HepG2 (cell line): ENCODE measurements around the gene CPSF6. TPM values are rescaled to one million over a fixed set of nuclear protein-coding genes. Genes with fewer than 3 reads are reported as not detected.
A peak's percentile ranks its signal among the peaks of the same experiment; 100 is the strongest.

Source experiments
- ATAC-seq: fragments of 200-7000 bp; cut with Tn5 transposase; 3 replicates; pipeline ENCODE4 v1.9.1; 2020; ENCODE audit warnings: mild to moderate bottlenecking, moderate library complexity
- BruUV-seq: library from RNA; stranded (reverse); fragments of 400-500 nt; replicated peaks from 2 replicates; lab custom pipeline; 2021; lab: Mats Ljungman, UMichigan
- CTCF ChIA-PET: fragments of 300-600 bp; formaldehyde crosslinking; extraction: SDS; loops from one replicate; lab custom pipeline; 2021; ENCODE audit warnings: low total read pairs, inconsistent platforms, low intra/inter-chr PET ratio; lab: Yijun Ruan, JAX
- POLR2A ChIA-PET: fragments of 350-600 bp; sonication (Branson Sonifier 250); formaldehyde crosslinking; loops from one replicate; lab custom pipeline; 2020; ENCODE audit warnings: antibody characterized with exemption, inconsistent platforms; lab: Yijun Ruan, JAX
- DNase-seq: peaks from one replicate; pipeline ENCODE4 v3.0.0-alpha.2; 2015; ENCODE audit warnings: low spot score
- FAIRE-seq: peaks from 3 replicates; lab custom pipeline; 2011; peaks lifted over from hg19 to GRCh38; lab: Jason Lieb, UNC
- H2AFZ ChIP-seq: one replicate; pipeline ENCODE4 v1.6.1; 2011; ENCODE audit warnings: low read length, inconsistent platforms
- H3K27ac ChIP-seq: fragments of 300-600 bp; 3 replicates; pipeline ENCODE4 v1.8.0; 2011; ENCODE audit warnings: mixed run types, mild to moderate bottlenecking, mixed read lengths, low read length, inconsistent platforms; ENCODE audit not compliant: insufficient read depth; ENCODE audit errors: extremely low read length
- H3K27me3 ChIP-seq, 2 experiments: fragments of 200-600 bp in 1 of 2; 2 replicates in 1 of 2; 3 replicates in 1 of 2; pipeline versions ENCODE4 v1.6.0 to v1.8.0; 2011; ENCODE audit warnings: low read length in 2 of 2, mild to moderate bottlenecking in 2 of 2, moderate library complexity in 2 of 2, inconsistent platforms in 1 of 2; ENCODE audit not compliant: insufficient read depth in 2 of 2, control insufficient read depth in 1 of 2
- H3K36me3 ChIP-seq, 2 experiments: fragments of 200-600 bp in 1 of 2; replicated peaks in 1 of 2; 2 replicates in 1 of 2; 3 replicates in 1 of 2; pipeline versions ENCODE4 v1.5.1 to v1.8.0; 2011; ENCODE audit warnings: low read length in 2 of 2, inconsistent platforms in 1 of 2; ENCODE audit not compliant: insufficient read depth in 2 of 2, control insufficient read depth in 1 of 2
- H3K4me1 ChIP-seq: 2 replicates; pipeline ENCODE4 v1.5.1; 2012; ENCODE audit warnings: low read length, inconsistent platforms; ENCODE audit not compliant: insufficient read depth
- H3K4me2 ChIP-seq: 2 replicates; pipeline ENCODE4 v1.6.0; 2011; ENCODE audit warnings: low read depth, low read length, inconsistent platforms
- H3K4me3 ChIP-seq, 3 experiments: fragments of 200-600 bp in 1 of 3; sonication (generic), shearing (Covaris generic) in 1 of 3; replicated peaks in 1 of 3; 2 replicates each; pipeline ENCODE4 v1.5.1; 2011 to 2016; ENCODE audit warnings: low read length in 3 of 3, inconsistent platforms in 2 of 3, low read depth in 2 of 3, mild to moderate bottlenecking in 2 of 3, control low read depth in 1 of 3, mixed read lengths in 1 of 3; ENCODE audit not compliant: insufficient read depth in 1 of 3
- H3K79me2 ChIP-seq: one replicate; pipeline ENCODE4 v1.6.1; 2011; ENCODE audit warnings: low read length, inconsistent platforms; ENCODE audit not compliant: insufficient read depth
- H3K9ac ChIP-seq: 2 replicates; pipeline ENCODE4 v1.6.0; 2011; ENCODE audit warnings: mild to moderate bottlenecking, low read depth, low read length, inconsistent platforms; ENCODE audit not compliant: insufficient read depth
- H3K9me3 ChIP-seq: 2 replicates; pipeline ENCODE4 v1.5.1; 2012; ENCODE audit warnings: mild to moderate bottlenecking, low read length
- H4K20me1 ChIP-seq: 2 replicates; pipeline ENCODE4 v1.6.0; 2011; ENCODE audit warnings: inconsistent platforms, mild to moderate bottlenecking, low read length, moderate library complexity; ENCODE audit not compliant: insufficient read depth
- ERF ChIP-seq: IDR thresholded peaks from 2 replicates; pipeline ENCODE4 v1.6.1; 2018; ENCODE audit warnings: missing biosample characterization, missing genetic modification reagents
- GATAD1 ChIP-seq: IDR thresholded peaks from 2 replicates; pipeline ENCODE4 v1.6.1; 2016; ENCODE audit warnings: missing genetic modification reagents, missing compliant biosample characterization
- GLI4 ChIP-seq: sonication (generic); formaldehyde crosslinking; IDR thresholded peaks from 2 replicates; pipeline ENCODE4 v1.5.1; 2020; ENCODE audit warnings: missing genetic modification reagents, mild to moderate bottlenecking, moderate library complexity, borderline replicate concordance
- HNF4G ChIP-seq, 2 experiments: sonication (generic) in 1 of 2; formaldehyde crosslinking in 1 of 2; IDR thresholded peaks; 2 replicates each; pipeline versions ENCODE4 v1.4.0 to v1.6.1; 2011 to 2020; ENCODE audit warnings: borderline replicate concordance in 2 of 2, low read depth in 2 of 2, mild to moderate bottlenecking in 2 of 2, low read length in 1 of 2, missing genetic modification reagents in 1 of 2, moderate library complexity in 1 of 2
- KAT8 ChIP-seq: IDR thresholded peaks from 2 replicates; pipeline ENCODE4 v1.6.1; 2016; ENCODE audit warnings: missing genetic modification reagents, missing compliant biosample characterization
- KLF6 ChIP-seq: IDR thresholded peaks from 2 replicates; pipeline ENCODE4 v1.8.0; 2016; ENCODE audit warnings: missing biosample characterization, missing genetic modification reagents
- ZKSCAN8 ChIP-seq: IDR thresholded peaks from 2 replicates; pipeline ENCODE4 v1.6.1; 2016; ENCODE audit warnings: borderline replicate concordance, missing genetic modification reagents, missing compliant biosample characterization
- ZNF589 ChIP-seq: sonication (generic); formaldehyde crosslinking; conservative IDR thresholded peaks from 2 replicates; pipeline ENCODE4 v1.8.0; 2022; ENCODE audit warnings: mild to moderate bottlenecking, moderate library complexity, missing genetic modification reagents
- ZNF740 ChIP-seq: sonication (generic); formaldehyde crosslinking; IDR thresholded peaks from 2 replicates; pipeline ENCODE4 v1.4.0; 2020; ENCODE audit warnings: missing genetic modification reagents
- ZNF749 ChIP-seq: sonication (generic); formaldehyde crosslinking; IDR thresholded peaks from 2 replicates; pipeline ENCODE4 v1.8.0; 2022; ENCODE audit warnings: mild to moderate bottlenecking, missing genetic modification reagents, moderate library complexity, borderline replicate concordance
- ZNF792 ChIP-seq: IDR thresholded peaks from 2 replicates; pipeline ENCODE4 v1.6.1; 2016
- ZSCAN31 ChIP-seq: sonication (generic); formaldehyde crosslinking; IDR thresholded peaks from 2 replicates; pipeline ENCODE4 v1.5.0; 2020; ENCODE audit warnings: low read depth, mild to moderate bottlenecking, missing genetic modification reagents
- in situ Hi-C: cut with HindIII; loops from 2 replicates; pipeline ENCODE4 v1.10.0; 2017; ENCODE audit warnings: low pct_unique_long_range_greater_than_20kb; ENCODE audit not compliant: extremely low pct_ligation_motif_present
- intact Hi-C: fragments of 100-400 bp; cut with micrococcal nuclease; formaldehyde crosslinking; loops from one replicate; pipeline ENCODE4 v1.10.0; 2022; ENCODE audit not compliant: unreplicated experiment
- polyA plus RNA-seq, 8 experiments: library from polyadenylated mRNA; depleted of rRNA in 3 of 8; stranded (reverse) in 7 of 8; unstranded in 1 of 8; fragments of >200 nt; fragmentation: Illumina TruSeq in 4 of 8; extraction: Trizol in 4 of 8; gene quantifications; 2 replicates each; pipeline versions ENCODE4 v1.2.1 to v1.2.3, GENCODE V29; 2011 to 2016; ENCODE audit warnings: low read depth in 4 of 8, missing spikeins in 1 of 8, mixed read lengths in 1 of 8; ENCODE audit not compliant: insufficient read depth in 1 of 8
- total RNA-seq, 5 experiments: library from RNA; depleted of rRNA; stranded (reverse); fragments of >200 nt; fragmentation: Illumina TruSeq; extraction: Trizol; gene quantifications; 2 replicates each; pipeline ENCODE4 v1.2.3, GENCODE V29; 2016; ENCODE audit warnings: low read depth in 1 of 5

The CPSF6 gene
- total and polyA plus RNA-seq, 2 of the 13 experiments (the other 11 are each of a cell fraction or from before 2014, with no cell fraction given): 41.8 to 71.0 TPM

GRCh38 chr12:69290545-69291277, 51.3 kb downstream of the CPSF6 start (continued):
- TF ChIP-seq ZSCAN31 (CRISPR knock-in tag) (peak; percentile 57; the same call in 1 of the 2 replicates), ZKSCAN8 (CRISPR knock-in tag) (peak; percentile 61; the same call in 1 of the 2 replicates)

- FAIRE-seq (no peak), ATAC-seq (no peak), DNase-seq (no peak)
- POLR2A ChIA-PET: interaction anchor here (0.9 to 1.1 kb wide), 2 partner anchors 41 to 280 kb away, joined by 3 to 6 read pairs; no protein-coding TSS in a partner anchor
- H3K27ac ChIP-seq: no peak overlapping the region
- no peaks in the 10 kb centered on the region; a peak in 1 of 5 replicates for H3K27me3 ChIP-seq
- peak overlapping the region; percentile 24; the same call in 1 of the 2 replicates for H3K4me2 ChIP-seq
- no TSS peak for BruUV-seq
- H3K9me3 ChIP-seq: no peaks in the 10 kb centered on the region
- H3K4me3 ChIP-seq: no peak overlapping the region
- peaks cover 11% of the 10 kb centered on the region for H3K4me1 ChIP-seq
- H3K79me2 ChIP-seq: no peaks in the 10 kb centered on the region
- TF ChIP-seq ZNF749 (CRISPR knock-in tag) (0 out of 2 replicates have a peak, but pooled peaks have one; percentile 1), KLF6 (no peak), KAT8 (CRISPR knock-in tag) (no peak), HNF4G (IDR thresholded peaks at IDR 0.05; ENCODE audit: borderline replicate concordance, low read depth, low read length) (no peak), HNF4G (CRISPR knock-in tag; IDR thresholded peaks at IDR 0.05; ENCODE audit: borderline replicate concordance, low read depth) (no peak), ZNF792 (CRISPR knock-in tag) (no peak), GATAD1 (CRISPR knock-in tag) (0 out of 2 replicates have a peak, but pooled peaks have one; percentile 6), GLI4 (CRISPR knock-in tag) (no peak), ZNF740 (CRISPR knock-in tag) (no peak), ERF (CRISPR knock-in tag) (no peak), ZNF589 (CRISPR knock-in tag) (no peak)
- TF ChIP-seq, all 625 proteins: peak for 2
- Histone ChIP-seq H3K9ac (no peak overlapping the region), H2AFZ (no peak overlapping the region), H3K36me3 (no peaks in the 10 kb centered on the region), H4K20me1 (no peaks in the 10 kb centered on the region)
- CTCF ChIA-PET: interaction anchor here (0.7 to 1.3 kb wide), 4 partner anchors 57 to 348 kb away, joined by 3 to 7 read pairs (median 4); partner anchors contain the start of gene LYZ
- in situ Hi-C loops: loop anchor here (10.0 kb wide), 2 partner anchors 64 to 284 kb away; partner anchors contain the start of gene YEATS4
- intact Hi-C loops: loop anchor here (1.0 to 10.0 kb wide), 5 partner anchors 42 to 348 kb away; no protein-coding TSS in a partner anchor
These were observed 51.9 kb downstream of the CPSF6 start for GRCh38 chr12:69291278-69291593.
